Stimulated activated CD8-positive, alpha-beta memory T cell treated with anti-CD3 and anti-CD28 coated beads, Interleukin-4, amount 100 ng/mL, for 1 hour (primary cell): ENCODE measurements around the gene PI4KB.
A peak's percentile ranks its signal among the peaks of the same experiment; 100 is the strongest.

ENCODE experiments used
- DNase-seq, 2 donors: peaks; one replicate each; pipeline ENCODE4 v3.0.0-alpha.2; 2020; ENCODE audit warnings: low read depth in 2 of 2, low spot score in 1 of 2

Gene PI4KB

GRCh38 chr1:151346082-151346768 lies 19.0 kb upstream of the PI4KB start:
- no peak for DNase-seq

GRCh38 chr1:151344291-151344690 lies 17.1 kb upstream of the PI4KB start:
- no peak for DNase-seq

DNA sequence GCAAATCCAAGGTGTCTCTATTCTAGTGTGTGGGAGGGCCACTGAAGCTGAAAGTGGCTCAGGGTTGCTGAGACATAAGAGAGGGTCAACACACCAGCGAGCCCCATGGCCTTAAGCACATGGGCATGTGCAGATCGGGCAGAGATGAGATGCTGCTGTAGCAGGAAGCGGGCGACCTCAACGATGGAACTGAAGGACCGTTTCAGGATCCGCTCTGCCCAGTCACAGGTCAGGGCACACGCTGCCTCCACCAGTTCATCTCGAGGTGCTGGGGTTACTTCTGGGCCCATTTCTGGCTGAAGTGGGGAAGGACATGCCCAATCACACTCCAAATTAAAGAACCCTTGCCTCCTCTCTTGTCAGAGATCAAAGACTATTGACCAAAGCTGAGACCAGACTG lies 16.4 kb upstream of the PI4KB start:
- DNase-seq: no peak

DNA sequence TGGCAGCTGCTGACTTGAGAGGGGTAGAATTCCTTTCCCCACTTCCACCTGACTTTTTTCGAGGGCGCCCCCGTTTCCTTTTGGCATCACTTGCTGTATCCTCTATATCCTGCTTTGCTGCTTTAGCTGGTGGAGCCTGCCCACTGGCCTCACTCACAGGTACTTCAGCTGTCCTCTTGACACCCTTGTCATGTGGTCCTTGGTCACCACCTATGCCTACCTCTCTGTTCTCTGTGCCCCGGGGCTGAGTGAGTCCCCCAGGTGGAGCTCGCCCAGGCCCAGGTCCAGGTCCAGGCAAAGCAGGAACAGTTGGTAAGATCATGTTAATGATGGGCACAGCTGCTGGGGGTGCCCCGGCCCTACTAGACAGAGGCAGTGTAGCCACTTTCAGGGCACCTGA lies 15.4 kb upstream of the PI4KB start:
- DNase-seq: no peak

GRCh38 chr1:151342021-151342420 lies 14.8 kb upstream of the PI4KB start:
- DNase-seq: no peak

- DNase-seq: peak; percentile 6 to 29
These were observed 13.9 kb upstream of the PI4KB start for GRCh38 chr1:151340870-151341754.

DNA sequence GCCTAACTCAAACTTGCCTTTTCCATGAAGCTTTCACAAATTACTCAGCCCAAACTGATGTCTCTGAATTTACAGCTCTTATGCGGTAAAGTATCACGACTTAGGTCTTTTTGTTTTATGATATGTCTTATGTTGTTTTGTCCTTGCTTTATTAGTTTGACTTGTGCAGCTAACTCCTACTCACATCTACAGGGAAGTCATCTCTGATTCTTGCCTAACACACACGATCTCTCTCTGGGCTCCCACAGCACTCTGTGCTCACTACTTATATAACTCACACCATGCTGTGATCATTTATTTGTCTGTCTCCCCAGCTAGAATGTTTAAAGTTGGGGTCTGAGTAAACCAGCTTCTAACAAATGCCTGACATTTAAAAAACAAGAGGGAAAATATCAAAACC lies 9.3 kb upstream of the PI4KB start:
- no peak for DNase-seq

DNA sequence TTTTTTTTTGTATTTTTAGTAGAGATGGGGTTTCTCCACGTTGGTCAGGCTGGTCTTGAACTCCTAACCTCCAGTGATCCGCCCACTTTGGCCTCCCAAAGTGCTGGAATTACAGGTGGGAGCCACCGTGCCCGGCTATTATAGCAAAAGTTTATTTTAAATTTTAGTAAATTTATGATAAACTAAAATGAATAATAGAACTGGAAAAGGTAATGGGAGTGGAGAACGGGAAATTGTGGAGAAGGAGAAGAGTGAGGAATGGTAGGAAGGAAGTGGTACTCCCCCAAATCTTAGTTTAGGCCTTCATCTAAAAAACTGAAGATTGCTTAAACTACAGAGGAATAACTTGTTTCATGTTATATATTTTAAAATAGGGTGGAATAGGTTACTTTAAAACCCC lies 7.6 kb upstream of the PI4KB start:
- DNase-seq: no peak

GRCh38 chr1:151327903-151328674 lies 873 bp upstream of the PI4KB start:
- no peak for DNase-seq

DNA sequence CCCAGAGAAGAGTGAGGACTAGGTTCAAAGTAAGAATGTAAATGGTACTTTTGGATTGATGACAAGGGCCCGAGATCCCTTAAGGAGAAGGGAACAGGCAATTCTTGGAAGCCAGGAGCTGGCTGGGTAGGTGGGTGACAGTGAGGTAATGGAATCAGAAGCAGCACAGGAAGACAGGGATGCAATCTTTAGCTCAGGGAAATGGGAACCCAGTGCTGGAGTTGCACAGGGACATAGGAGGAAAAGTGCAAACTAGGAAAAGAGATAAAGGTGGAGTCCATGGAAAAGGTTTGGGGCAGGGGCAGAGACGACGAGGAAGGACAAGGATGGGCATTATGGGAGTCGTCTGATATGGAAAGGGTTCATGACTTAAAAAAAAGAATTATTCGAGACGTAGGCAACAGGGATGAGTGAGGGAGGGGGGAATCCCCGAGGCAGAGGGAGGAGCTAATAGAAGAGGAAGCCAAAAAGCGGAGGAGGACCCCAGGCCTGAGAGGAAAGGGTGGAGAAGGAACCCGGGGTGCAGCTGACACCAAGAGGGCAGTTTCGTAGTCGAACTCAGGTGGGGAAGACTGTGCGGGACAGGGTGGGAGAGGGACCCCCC lies 495 bp downstream of the PI4KB start:
- no peak for DNase-seq

GRCh38 chr1:151325646-151326429 lies 1.4 kb downstream of the PI4KB start:
- no peak for DNase-seq

DNA sequence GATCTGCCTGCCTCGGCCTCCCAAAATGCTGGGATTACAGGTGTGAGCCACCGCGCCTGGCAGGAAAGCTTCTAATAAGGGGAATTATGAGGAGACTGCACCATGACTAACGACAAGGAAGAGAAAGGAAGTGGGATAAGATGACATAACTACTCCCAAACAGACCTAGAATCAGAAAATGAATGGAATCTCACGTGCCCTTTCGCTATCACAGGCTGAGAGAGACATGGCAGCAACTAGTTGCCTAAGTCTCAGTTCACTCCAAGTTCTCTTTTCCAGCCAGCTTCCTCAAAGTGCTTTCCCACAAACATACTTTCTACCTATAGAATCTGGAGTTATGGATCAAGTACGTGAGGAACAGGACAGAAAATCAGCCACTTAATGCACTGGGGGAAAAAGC lies 2.0 kb downstream of the PI4KB start:
- DNase-seq: no peak

- DNase-seq: no peak
These were observed 2.8 kb downstream of the PI4KB start for GRCh38 chr1:151324390-151324930.

- DNase-seq: no peak
These were observed 8.2 kb downstream of the PI4KB start for GRCh38 chr1:151318975-151319374.

- no peak for DNase-seq
These were observed 11.5 kb downstream of the PI4KB start for GRCh38 chr1:151315565-151316235.

- DNase-seq: no peak
These were observed 12.9 kb downstream of the PI4KB start for GRCh38 chr1:151314137-151314875.

- DNase-seq: no peak
These were observed 13.7 kb downstream of the PI4KB start for GRCh38 chr1:151313501-151313900.

- DNase-seq: no peak
These were observed 14.4 kb downstream of the PI4KB start for GRCh38 chr1:151312826-151313225.

DNA sequence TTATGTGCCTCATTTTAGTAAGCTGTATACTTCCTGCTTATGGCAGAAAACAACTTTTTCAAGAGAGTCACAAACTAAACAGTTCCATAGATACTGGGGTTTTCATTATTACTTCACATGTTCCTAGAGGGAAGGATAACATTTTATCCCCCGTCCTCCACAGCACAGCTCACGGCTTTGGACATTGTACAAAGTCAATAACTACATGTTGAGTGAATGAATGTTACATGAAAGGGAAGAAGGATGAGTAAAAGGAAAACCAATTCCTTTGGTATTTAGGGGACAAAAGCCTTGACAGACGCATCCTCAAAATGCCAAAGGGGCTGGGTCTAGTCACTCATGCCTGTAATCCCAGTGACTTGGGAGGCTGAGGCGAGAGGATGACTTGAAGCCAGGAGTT lies 14.8 kb downstream of the PI4KB start:
- DNase-seq: no peak
